Keratinocyte (primary cell): ENCODE results near the gene NDUFAB1. TPM values are rescaled to one million over a fixed set of nuclear protein-coding genes. Genes with fewer than 3 reads are reported as not detected.

Source experiments
- DNase-seq: peaks from one replicate; pipeline ENCODE4 v3.0.0-alpha.2; 2011; ENCODE audit warnings: low read depth, missing footprints, low spot score
- FAIRE-seq: peaks from 2 replicates; lab custom pipeline; 2011; peaks lifted over from hg19 to GRCh38; lab: Jason Lieb, UNC
- H2AFZ ChIP-seq: 2 replicates; pipeline ENCODE4 v1.6.0; 2012; ENCODE audit warnings: low read length, control low read depth, inconsistent platforms; ENCODE audit not compliant: control insufficient read depth
- H3K27ac ChIP-seq: 2 replicates; pipeline ENCODE4 v1.5.1; 2011; ENCODE audit warnings: low read length; ENCODE audit not compliant: control insufficient read depth, insufficient read depth
- H3K27me3 ChIP-seq: 3 replicates; pipeline ENCODE4 v1.6.0; 2011; ENCODE audit warnings: low read length; ENCODE audit not compliant: control insufficient read depth, insufficient read depth; ENCODE audit errors: extremely low read depth
- H3K36me3 ChIP-seq, 2 experiments: 2 replicates in 1 of 2; 3 replicates in 1 of 2; pipeline ENCODE4 v1.5.1; 2011; ENCODE audit warnings: low read length in 2 of 2, mild to moderate bottlenecking in 1 of 2; ENCODE audit not compliant: control insufficient read depth in 2 of 2, insufficient read depth in 2 of 2; ENCODE audit errors: extremely low read depth in 1 of 2
- H3K4me1 ChIP-seq: 3 replicates; pipeline ENCODE4 v1.5.1; 2011; ENCODE audit warnings: low read length; ENCODE audit not compliant: control insufficient read depth, insufficient read depth; ENCODE audit errors: extremely low read depth
- H3K4me2 ChIP-seq: 3 replicates; pipeline ENCODE4 v1.6.0; 2011; ENCODE audit warnings: low read depth, low read length; ENCODE audit not compliant: control insufficient read depth, insufficient read depth; ENCODE audit errors: extremely low read depth
- H3K4me3 ChIP-seq, 3 experiments: fragments of 200-600 bp in 1 of 3; sonication (generic) in 1 of 3; 2 replicates in 2 of 3; 3 replicates in 1 of 3; pipeline ENCODE4 v1.5.1; 2011 to 2016; ENCODE audit warnings: low read length in 3 of 3, mild to moderate bottlenecking in 3 of 3, control low read depth in 2 of 3, inconsistent platforms in 1 of 3, low read depth in 1 of 3, mixed read lengths in 1 of 3, mixed run types in 1 of 3, moderate library complexity in 1 of 3; ENCODE audit not compliant: control insufficient read depth in 2 of 3, insufficient read depth in 2 of 3; ENCODE audit errors: extremely low read depth in 1 of 3
- H3K79me2 ChIP-seq: 2 replicates; pipeline ENCODE4 v1.6.0; 2012; ENCODE audit warnings: low read length; ENCODE audit not compliant: control insufficient read depth, insufficient read depth
- H3K9ac ChIP-seq: 3 replicates; pipeline ENCODE4 v1.6.0; 2011; ENCODE audit warnings: low read length; ENCODE audit not compliant: control insufficient read depth, insufficient read depth; ENCODE audit errors: extremely low read depth
- H3K9me1 ChIP-seq: 3 replicates; pipeline ENCODE4 v1.6.0; 2011; ENCODE audit warnings: low read length; ENCODE audit not compliant: control insufficient read depth, insufficient read depth; ENCODE audit errors: extremely low read depth
- H3K9me3 ChIP-seq: 2 replicates; pipeline ENCODE4 v1.5.1; 2012; ENCODE audit warnings: low read depth, low read length; ENCODE audit not compliant: control insufficient read depth
- H4K20me1 ChIP-seq: 3 replicates; pipeline ENCODE4 v1.6.0; 2011; ENCODE audit warnings: low read length; ENCODE audit not compliant: control insufficient read depth, insufficient read depth; ENCODE audit errors: extremely low read depth
- EZH2 ChIP-seq: IDR thresholded peaks from one replicate; pipeline ENCODE4 v1.6.1; 2012; ENCODE audit warnings: inconsistent platforms, mild to moderate bottlenecking, low read length, moderate library complexity
- dilution Hi-C: fragments of 300-500 bp; cut with MboI; formaldehyde crosslinking; loops from one replicate; pipeline ENCODE4 v1.7.0; 2020; ENCODE audit warnings: low sequenced_read_pairs; ENCODE audit not compliant: extremely low pct_ligation_motif_present
- polyA plus RNA-seq, 5 experiments: library from polyadenylated mRNA; depleted of rRNA in 3 of 5; stranded (reverse) in 3 of 5; stranded (forward) in 1 of 5; unstranded in 1 of 5; fragments of >200 nt; gene quantifications; 1 replicate in 1 of 5; 2 replicates in 3 of 5; 3 replicates in 1 of 5; pipeline versions ENCODE4 v1.2.1 to v1.2.3, GENCODE V29; 2011 to 2012; ENCODE audit warnings: missing spikeins in 2 of 5, low read depth in 1 of 5, low replicate concordance in 1 of 5
- TF ChIP-seq, protein P1 (sequence below), 3 experiments: IDR thresholded peaks in 1 of 3; conservative IDR thresholded peaks in 1 of 3; optimal IDR thresholded peaks in 1 of 3; 2 replicates in 2 of 3; 3 replicates in 1 of 3; pipeline versions ENCODE3 to v1.5.1; 2011; ENCODE audit warnings: low read length in 3 of 3, mild to moderate bottlenecking in 3 of 3, moderate library complexity in 2 of 3, control low read depth in 1 of 3, inconsistent platforms in 1 of 3; ENCODE audit not compliant: insufficient read depth in 2 of 3; ENCODE audit errors: extremely low read depth in 1 of 3

The NDUFAB1 gene
- polyA plus RNA-seq, 1 donor (not counting 4 experiments of a cell fraction or from before 2014, with no cell fraction given): 202 TPM

DNA sequence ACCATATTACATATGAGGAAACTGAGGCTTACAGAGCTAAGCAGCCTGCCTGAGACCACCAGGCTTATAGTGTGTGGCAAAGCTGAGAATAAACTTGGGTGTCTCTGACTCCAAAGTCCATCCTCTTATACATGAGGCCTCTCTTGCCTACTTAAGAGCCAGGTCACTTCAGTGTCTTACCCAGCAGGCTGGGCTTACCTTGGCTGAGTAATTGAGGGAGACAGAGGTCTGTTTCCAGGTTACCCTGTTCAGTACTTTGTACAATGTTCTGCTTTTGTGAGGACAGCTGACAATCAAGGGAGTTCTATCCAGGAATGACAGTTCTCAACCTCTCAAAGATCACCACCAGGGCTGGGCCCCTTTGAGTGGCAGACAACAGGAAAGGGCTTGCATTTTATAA, 14.4 kb downstream of the NDUFAB1 start:
- dilution Hi-C loops: no loop called here
- no peak for FAIRE-seq

DNA sequence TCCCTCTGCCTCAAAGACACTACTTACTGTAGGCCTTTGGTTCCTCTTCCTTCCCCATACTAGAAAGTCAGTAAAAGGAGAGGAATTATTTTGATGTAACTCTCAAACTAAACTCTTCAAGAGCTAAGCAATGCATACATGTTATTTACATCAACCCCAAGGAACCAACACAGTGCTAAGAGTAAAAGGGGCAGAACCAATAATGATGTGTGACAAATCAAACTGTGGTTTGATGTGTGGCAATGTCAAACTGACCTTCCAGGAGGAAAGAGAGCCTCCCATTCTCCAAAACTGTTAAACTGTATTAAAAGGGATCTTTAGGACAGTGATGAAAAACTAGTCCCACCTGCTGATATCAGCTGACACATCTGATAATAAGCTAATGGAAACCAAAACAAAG, 15.7 kb downstream of the NDUFAB1 start:
- no peak overlapping the region for H2AFZ ChIP-seq
- H3K4me2 ChIP-seq: no peak overlapping the region
- no peaks in the 10 kb centered on the region for H3K27me3 ChIP-seq
- FAIRE-seq: no peak
- H3K4me3 ChIP-seq: no peak overlapping the region
- no peak overlapping the region for H3K9ac ChIP-seq
- dilution Hi-C loops: no loop called here
- no peak overlapping the region for H3K27ac ChIP-seq
- H3K9me1 ChIP-seq: no peaks in the 10 kb centered on the region
- peaks cover 12% of the 10 kb centered on the region in 2 experiments for H3K36me3 ChIP-seq
- no peaks in the 10 kb centered on the region for H4K20me1 ChIP-seq
- no peaks in the 10 kb centered on the region for H3K4me1 ChIP-seq
- no peaks in the 10 kb centered on the region for H3K9me3 ChIP-seq
- DNase-seq: no peak
- TF ChIP-seq, protein P1, sequence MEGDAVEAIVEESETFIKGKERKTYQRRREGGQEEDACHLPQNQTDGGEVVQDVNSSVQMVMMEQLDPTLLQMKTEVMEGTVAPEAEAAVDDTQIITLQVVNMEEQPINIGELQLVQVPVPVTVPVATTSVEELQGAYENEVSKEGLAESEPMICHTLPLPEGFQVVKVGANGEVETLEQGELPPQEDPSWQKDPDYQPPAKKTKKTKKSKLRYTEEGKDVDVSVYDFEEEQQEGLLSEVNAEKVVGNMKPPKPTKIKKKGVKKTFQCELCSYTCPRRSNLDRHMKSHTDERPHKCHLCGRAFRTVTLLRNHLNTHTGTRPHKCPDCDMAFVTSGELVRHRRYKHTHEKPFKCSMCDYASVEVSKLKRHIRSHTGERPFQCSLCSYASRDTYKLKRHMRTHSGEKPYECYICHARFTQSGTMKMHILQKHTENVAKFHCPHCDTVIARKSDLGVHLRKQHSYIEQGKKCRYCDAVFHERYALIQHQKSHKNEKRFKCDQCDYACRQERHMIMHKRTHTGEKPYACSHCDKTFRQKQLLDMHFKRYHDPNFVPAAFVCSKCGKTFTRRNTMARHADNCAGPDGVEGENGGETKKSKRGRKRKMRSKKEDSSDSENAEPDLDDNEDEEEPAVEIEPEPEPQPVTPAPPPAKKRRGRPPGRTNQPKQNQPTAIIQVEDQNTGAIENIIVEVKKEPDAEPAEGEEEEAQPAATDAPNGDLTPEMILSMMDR (optimal IDR thresholded peaks at IDR 0.05 in 1 of 3, IDR thresholded peaks at IDR 0.05 in 1 of 3, conservative IDR thresholded peaks at IDR 0.05 in 1 of 3; ENCODE audit: extremely low read depth in 1 of 3, insufficient read depth in 2 of 3, low read length in 3 of 3): no peak
- TF ChIP-seq EZH2: no peak
- H3K79me2 ChIP-seq: no peaks in the 10 kb centered on the region

More for the DNA sequence above, 14.4 kb downstream of the NDUFAB1 start:
- DNase-seq: no peak
- Histone ChIP-seq H3K4me3 (no peak overlapping the region), H3K9me1 (no peaks in the 10 kb centered on the region), H3K79me2 (peaks cover 2% of the 10 kb centered on the region), H3K27ac (no peak overlapping the region), H4K20me1 (no peaks in the 10 kb centered on the region), H3K4me2 (no peak overlapping the region), H3K9ac (no peak overlapping the region), H3K9me3 (no peaks in the 10 kb centered on the region), H3K27me3 (no peaks in the 10 kb centered on the region), H3K36me3 (peaks cover 5 to 9% of the 10 kb centered on the region in 2 experiments), H3K4me1 (no peaks in the 10 kb centered on the region), H2AFZ (no peak overlapping the region)
- TF ChIP-seq, protein P1 (optimal IDR thresholded peaks at IDR 0.05 in 1 of 3, IDR thresholded peaks at IDR 0.05 in 1 of 3, conservative IDR thresholded peaks at IDR 0.05 in 1 of 3; ENCODE audit: extremely low read depth in 1 of 3, insufficient read depth in 2 of 3, low read length in 3 of 3): no peak
- no peak for TF ChIP-seq EZH2
